Suppressor macrophage treated with lipopolysaccharide for 1 hour (primary cell): ENCODE data around the gene KRT4.
"Not testable (repeated sequence)": the region's sequence is repeated elsewhere in the genome, so short reads cannot be mapped to it uniquely, and the experiment has no call there.

Experiments used
- DNase-seq, 3 donors: peaks; one replicate each; pipeline ENCODE4 v3.0.0-alpha.2; 2020 to 2022

KRT4 gene

DNA sequence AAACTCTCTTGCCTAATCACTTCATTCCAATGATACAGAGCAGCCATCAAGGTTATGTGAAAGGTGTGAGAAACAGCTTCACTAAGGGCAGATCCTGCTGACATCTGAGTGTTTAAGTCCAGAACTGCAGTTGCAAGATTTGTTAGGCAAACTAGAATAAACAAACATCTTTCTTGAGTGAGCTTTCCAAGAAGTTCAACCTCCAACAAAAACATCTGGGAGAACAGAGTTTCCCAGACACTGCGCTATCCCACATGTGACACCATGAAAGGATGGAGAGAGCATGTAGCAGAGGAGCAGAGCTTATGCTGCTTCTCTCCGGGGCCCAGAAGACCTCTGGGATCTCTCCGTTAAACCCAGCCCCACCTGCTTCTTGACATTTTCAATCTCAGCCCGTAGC, 42.4 kb downstream of the KRT4 start:
- DNase-seq: no peak

DNA sequence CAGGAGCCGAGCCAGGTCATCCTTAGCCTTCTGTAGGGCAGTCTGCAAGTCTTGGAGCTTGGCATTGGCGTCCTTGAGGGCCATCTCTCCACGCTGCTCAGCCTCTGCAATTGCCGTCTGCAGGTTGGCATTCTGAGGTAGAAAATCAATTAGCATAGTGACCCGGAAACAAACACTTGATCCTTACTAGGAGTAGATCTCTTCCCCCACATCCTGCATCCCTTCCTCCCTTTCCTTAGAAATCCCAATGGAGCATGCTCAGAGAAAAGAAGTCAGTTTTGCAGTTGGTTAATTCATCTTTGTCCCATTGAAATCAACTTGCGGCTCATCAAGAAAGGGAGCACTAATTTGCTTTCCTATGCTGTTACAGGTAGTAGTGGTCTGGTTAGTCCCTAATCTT, 42.8 kb downstream of the KRT4 start:
- DNase-seq: no peak

DNA sequence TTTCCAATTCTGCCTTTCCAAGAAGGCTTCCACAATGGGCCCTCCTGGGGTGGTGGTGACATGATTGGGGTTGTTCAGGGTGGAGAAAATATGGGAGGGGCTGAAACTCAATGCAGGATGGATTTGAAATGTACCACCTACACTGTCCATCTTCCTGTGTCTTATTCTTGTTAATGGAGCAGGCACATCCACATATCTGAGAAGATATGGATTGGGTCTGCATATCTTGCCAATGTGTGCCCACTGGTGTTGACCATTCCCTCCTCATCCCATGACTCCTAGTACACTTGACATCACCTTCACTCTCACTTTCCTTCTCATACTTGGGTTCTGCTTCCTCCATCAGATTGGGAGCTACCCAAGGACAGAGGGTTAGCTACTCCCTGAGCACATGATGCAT, 44.0 kb downstream of the KRT4 start:
- DNase-seq: no peak

DNA sequence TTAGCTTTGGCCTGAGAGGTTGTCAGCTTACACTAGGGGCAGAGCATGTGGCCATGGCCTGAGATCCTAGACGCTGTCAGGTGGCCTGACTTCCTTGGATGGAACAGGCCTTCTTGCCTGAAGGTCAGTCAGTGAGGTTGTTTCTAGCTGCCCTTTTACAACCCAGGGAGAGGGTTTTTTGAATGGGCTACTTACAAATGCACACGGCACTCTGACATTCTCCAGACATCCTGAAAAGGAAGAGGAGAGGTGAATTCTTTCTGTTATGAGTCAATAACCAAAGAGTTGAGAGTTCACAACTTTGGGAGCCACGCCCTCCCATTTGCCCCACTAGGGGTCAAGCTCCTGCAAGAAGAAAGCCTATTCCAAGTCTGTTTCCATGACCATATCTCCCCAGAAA, 44.6 kb downstream of the KRT4 start:
- no peak for DNase-seq

DNA sequence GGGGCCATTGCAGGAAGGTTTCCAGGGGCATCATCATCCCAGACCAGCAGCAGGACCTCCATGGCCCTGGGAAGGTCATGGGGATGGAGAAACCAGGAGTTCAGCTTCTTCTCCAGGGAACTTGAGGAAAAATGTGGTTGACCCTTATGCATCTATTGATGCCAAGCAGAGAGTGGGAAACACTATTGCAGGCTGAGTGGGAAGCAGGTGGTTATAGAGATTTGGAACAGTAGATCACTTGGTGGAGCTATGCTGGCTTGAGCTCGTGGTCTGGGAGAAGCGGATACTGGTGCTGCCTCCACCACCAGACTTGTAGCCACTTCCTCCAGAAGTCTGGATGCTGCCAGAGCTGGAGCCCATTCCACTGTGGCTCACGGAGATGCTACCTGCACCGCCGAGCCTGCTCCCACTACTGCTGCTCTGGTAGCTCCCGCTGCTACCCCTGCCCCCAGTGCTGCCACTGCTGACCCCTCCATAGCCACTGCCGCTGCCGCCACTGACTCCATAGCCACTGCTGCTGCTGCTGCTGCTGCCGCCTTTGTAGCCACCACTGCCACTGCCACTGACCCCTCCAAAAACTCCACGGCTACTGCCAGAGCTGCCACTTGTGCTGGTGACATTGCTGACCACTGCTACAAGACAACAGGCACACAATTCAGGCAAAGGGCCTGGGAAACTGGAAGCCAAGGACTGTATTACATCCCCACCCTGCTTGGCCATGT, 45.3 kb downstream of the KRT4 start:
- DNase-seq: no peak

DNA sequence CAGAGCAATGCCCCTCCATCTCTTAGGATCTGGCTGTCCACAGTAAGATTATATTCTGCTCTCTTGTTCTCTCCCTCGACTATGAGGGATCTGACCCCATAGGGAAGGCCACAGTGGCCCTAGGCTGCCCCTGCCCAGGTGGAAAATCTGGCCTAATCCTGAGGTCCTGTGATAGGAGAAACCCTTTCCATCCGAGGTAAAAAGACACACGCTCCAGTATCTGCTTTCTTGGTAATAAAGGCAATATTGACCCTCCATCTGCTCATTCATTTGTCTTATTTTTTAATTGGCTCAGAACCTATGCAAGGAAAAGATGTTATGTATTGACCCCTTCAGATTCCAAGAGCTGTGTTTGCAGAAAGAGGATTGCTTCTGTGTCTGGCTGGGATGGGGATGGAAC, 46.5 kb downstream of the KRT4 start:
- DNase-seq: no peak

DNA sequence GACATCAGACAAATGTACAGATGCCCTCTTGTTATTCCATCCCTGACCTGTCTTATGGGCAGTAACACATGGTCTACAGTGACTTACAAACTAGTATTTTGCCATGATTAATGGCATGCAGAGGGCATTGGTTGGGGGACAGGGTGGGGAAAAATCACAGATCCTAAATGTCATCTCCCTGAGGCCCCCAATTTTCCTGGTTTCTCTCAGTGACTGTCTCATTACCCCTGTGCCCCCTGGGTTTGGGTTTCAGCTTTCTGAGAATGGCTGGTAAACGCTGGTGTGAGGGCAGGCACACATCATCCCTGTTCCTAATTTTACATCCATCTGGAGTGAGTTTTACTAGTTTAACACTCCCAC, 46.9 kb downstream of the KRT4 start:
- DNase-seq: no peak

DNA sequence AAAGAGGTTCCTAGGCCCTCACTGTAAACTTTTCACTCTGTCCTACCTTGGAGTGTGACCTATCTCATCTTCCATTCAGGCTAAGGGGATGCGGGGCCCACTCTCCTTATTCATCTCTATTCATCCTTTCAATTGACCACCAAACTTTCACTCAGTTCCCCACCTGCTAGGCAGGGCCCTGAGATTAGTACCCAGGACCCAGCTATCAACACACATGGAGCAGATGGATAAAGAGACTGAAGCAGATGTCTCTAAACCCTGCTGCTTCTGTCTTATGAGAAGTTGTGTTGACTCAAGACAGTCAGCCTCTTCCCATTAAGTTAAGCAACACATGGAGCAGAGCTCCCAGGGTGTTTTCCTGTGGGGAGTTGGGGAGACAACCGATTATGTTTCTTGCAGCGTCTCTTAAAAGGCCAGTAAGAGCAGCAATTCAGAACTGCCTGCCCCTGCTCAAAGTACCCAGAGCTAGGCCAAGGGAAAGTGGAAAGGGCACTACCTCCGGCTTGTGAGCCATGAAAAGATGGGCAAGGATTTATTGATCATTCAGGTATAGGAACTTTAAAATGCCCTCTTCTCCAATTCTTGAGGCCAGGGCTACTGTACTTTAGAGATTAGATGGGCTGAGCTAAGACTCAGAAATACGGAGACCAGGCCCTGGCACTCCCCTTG, 47.4 kb downstream of the KRT4 start:
- no peak for DNase-seq

DNA sequence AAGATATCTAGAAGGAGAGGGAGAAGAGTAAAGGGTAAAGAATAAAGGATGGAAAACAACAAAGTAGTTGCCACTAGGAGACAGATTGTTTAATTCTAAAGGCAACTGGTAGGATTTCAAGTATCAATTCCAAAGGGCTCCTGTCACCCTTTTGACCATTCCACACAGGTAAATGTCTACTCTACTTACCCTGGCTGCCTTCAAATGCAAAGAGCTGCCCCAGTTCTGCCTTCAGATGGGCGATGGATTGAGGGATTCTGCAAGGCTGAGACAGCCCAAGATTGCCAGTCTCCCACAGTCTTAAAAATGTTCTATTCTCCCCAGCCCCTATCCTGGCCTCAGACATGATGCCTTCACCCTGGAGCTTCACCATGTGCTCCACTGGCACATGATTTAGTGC, 48.2 kb downstream of the KRT4 start:
- DNase-seq: no peak

DNA sequence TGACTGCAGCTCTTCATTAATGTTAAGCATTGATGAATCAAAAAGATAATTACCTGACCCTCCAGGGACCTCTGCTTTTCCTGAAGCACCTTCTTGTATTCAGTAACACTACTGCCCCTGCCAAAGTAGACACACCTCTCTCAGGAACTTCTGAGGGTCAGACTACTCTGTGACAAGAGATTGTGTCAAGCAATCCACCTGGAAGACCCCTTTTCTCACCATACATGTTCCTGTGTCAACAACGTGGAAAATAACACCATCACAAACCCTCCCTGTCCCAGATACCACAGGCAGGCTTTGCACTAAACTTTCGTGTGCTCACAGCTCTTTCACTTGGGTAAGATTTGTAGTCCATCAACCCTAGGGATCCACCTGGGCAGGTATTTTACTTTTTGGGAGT, 49.9 kb downstream of the KRT4 start:
- no peak for DNase-seq

DNA sequence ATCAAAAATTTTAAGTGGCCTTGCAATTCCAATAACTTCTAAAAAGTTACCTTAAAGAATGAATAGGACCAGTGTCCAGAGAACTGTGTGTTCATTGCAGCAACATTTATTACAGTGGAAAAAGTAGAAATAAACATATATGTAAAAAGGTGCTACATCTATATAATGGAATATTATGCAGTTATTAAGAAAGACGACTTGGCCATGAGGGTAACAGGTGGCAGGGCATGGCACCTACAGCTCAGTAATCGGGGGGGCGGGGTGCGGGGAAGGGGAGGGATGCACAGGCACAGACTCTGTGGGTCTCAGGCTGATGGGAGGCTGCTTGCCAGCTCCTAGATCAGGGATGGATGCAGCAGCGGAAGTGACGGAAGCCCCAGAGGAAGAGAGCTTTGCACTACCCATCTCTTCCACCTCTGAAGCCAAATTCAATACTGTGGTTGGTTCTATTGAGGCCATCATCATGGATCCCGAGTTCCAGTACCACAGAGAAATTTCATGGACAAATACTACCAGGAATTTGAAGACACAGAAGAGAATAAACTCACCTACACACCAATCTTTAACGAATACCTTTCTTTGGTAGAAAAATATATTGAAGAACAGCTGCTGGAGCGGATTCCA, 50.8 kb downstream of the KRT4 start:
- no peak for DNase-seq

DNA sequence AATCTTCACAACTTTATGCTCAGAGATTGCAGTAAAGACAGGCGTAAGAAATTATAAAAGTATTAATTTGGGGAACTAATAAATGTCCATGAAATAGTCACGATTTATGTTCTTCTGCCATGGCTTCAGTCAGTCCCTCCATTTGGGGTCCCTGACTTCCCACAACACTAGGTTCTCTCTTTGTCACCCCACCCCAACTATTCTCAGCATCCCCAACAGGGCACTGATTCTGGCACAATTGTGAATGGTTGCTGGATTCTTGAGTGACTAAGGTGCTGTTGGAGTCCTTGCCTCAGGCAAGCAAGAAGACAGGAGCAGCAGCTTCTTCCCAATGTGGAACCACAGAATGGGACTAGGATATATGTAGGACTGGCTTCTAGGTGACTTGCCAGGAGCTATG, 52.1 kb downstream of the KRT4 start:
- no peak for DNase-seq

DNA sequence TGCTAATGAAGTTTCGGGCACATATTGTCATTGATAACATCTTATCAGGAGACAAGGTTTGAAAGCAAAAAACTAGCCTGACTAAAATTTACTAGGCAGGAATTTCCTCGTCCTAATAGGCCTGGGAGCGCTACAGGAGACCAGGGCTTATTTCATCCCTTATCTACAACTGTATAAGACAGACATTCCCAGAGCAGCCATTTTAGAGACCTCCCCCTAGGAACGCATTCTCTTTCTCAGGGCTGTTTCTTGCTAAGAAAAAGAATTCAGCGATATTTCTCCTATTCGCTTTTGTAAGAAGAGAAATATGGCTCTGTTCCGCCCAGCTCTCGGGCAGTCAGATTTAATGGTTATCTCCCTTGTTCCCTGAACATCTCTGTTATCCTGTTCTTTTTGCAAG, 52.7 kb downstream of the KRT4 start:
- not testable (repeated sequence) for DNase-seq

DNA sequence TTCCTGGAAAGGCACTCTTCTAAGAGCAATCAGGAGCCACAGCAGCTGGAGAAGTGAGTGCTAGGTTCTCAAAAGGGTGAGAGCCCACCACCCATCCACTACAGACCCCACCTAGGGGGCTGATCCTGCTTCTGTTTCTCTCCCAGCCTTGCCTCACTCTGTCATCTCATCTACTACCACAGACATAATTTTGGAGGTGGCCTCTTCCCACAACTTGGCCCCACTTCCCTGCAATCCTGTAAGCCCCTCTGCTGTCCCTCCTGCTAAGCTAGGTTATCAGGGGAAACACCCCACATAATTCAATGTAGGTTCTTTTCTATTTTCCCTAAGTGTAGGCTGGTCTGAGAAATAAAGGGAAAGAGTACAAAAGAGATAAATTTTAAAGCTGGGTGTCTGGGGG, 53.3 kb downstream of the KRT4 start:
- no peak for DNase-seq

DNA sequence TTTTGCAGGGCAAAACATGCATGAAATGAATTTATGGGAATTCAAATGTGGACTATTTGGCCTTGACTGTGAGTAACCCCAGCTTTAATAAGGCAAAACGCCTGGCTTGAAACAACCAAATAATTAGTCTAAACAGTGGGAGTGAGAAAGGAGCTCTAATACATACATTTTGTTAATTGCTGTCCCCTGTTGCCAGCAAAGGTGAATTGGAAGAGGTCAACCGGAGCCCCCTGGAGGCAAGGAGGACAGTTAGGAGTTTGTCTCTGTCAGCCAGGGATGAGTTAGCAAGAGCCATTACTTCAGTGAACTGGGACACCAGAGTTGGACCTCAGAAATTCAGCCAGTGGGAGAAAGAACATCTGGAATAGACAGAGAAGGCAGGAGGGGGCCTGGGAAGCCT, 54.2 kb downstream of the KRT4 start:
- DNase-seq: no peak

DNA sequence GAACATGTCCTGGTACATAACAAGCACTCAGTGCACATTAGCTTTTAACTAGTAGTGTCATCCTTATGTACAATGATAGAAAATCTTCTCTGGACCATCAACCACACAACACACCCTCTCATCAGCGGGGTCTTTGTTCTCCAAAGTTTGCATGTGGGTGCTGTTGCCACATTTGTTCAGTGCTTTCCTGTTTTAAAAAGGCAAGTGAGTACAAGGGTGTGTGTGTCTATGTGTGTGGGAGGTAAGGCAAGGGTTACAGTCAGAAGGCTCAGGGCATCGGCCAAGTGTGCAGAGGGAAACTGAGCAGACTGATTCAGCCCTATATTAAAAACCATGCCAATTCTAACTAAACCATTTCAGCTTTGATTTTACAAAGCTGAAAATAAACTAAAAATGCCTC, 54.7 kb downstream of the KRT4 start:
- peak; percentile 9 to 36 (median 10) for DNase-seq

DNA sequence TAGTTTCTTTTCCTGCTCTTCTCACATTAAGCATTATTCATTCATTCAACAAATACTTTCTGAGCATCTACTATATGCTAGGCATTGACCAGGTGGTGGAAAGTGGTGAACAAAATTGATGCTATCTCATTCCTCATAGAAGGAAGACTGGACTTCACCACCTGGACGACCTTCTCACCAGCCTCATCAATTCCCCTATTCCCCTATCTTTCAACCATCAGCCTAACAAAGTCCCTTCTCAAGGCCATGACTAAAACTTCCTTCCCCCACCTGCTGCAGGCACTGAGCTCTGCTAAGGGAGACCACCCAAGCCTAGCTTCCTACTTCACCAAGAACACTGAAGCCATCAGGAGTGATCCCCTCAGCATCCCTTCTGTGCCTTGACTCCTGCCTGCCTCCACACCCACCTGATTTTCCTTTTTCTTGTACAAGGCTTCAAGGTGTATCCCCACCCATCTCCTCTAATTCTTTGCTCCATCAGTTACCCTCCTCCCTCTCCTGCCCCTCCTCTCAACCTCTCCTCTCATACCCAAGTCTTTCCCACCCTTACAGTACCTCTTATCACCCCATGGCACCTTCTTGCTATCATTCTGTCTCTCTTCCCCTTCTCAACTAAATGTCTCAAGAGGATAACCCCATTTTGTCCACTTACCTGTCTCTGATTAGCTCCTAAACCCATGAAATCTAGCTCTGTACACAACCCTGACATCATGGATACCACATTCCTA, 56.3 kb downstream of the KRT4 start:
- DNase-seq: no peak
